Measurements from ENCODE around the gene PDZD2.

PDZD2 gene

DNA sequence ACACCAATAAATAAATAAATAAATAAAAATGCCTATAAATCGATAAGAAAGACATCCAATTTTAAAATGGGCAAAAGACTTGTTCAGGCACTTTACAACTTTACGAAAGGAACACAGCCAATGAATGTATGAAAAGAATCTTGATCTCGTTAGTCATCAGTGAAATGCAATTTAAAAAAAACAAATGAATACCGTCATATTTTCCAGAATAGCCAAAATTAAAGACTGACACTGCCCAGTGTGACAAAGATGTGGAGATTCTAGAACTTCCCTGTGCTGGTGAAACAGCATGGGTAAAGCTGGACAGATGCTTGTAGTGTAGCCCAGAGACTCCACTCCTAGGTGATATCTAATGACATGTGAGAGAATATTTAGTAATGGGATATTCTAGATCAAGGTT lies 408.1 kb downstream of the PDZD2 start:
- H3K27ac ChIP-seq = no peak overlapping the region
- TF ChIP-seq, protein P1, sequence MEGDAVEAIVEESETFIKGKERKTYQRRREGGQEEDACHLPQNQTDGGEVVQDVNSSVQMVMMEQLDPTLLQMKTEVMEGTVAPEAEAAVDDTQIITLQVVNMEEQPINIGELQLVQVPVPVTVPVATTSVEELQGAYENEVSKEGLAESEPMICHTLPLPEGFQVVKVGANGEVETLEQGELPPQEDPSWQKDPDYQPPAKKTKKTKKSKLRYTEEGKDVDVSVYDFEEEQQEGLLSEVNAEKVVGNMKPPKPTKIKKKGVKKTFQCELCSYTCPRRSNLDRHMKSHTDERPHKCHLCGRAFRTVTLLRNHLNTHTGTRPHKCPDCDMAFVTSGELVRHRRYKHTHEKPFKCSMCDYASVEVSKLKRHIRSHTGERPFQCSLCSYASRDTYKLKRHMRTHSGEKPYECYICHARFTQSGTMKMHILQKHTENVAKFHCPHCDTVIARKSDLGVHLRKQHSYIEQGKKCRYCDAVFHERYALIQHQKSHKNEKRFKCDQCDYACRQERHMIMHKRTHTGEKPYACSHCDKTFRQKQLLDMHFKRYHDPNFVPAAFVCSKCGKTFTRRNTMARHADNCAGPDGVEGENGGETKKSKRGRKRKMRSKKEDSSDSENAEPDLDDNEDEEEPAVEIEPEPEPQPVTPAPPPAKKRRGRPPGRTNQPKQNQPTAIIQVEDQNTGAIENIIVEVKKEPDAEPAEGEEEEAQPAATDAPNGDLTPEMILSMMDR (IDR thresholded peaks at IDR 0.05) = no peak
- no peak for TF ChIP-seq ZFX (IDR thresholded peaks at IDR 0.05; ENCODE audit: borderline replicate concordance)

DNA sequence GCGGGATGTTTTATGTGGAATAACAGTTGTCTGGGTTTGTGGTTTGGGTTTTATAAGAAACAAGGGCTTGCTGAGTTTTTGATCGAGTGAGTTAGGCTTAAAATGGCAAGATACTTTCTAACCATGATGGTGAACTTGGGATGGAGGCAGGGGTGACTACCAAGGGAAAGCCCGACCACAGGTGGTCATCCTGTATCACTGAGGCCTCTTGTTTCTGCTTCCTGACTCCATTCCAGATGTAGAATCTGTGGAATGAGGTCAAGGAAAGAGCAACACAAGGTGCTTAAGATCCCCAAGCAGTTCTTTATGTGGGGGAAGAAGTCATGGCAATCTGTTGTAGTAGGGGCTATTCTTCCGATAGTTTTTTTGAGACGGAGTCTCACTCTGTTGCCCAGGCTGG lies 412.9 kb downstream of the PDZD2 start:
- H3K27ac ChIP-seq = no peak overlapping the region
- TF ChIP-seq ZFX (IDR thresholded peaks at IDR 0.05; ENCODE audit: borderline replicate concordance) = no peak
- TF ChIP-seq, protein P1 (IDR thresholded peaks at IDR 0.05) = no peak

GRCh38 chr5:32055891-32056866 lies 417.2 kb downstream of the PDZD2 start:
- no peak overlapping the region for H3K27ac ChIP-seq
- TF ChIP-seq, protein P1 (IDR thresholded peaks at IDR 0.05) = no peak
- no peak for TF ChIP-seq ZFX (IDR thresholded peaks at IDR 0.05; ENCODE audit: borderline replicate concordance)

- TF ChIP-seq, protein P1 (IDR thresholded peaks at IDR 0.05) = peak; percentile 46
- TF ChIP-seq ZFX (IDR thresholded peaks at IDR 0.05; ENCODE audit: borderline replicate concordance) = no peak
- H3K27ac ChIP-seq = no peak overlapping the region
Measured at GRCh38 chr5:32057187-32058096, 418.5 kb downstream of the PDZD2 start.

DNA sequence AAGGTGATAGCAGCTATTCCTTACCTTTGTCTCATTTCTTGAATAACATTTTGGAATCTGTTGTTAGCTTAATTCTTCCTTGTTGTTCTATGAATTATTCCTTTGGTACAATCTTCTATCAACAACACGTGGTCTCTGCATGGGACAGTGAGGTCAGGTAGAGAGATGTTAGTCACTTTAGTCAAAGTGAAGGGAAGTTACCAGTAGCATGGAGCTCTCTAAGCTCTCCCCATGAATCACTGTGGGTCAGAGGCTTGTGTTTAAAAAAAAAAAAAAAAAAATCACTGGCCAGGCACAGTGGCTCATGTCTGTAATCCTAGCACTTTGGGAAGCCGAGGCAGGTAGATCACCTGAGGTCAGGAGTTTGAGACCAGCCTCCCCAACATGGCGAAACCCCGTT lies 419.2 kb downstream of the PDZD2 start:
- no peak overlapping the region for H3K27ac ChIP-seq
- TF ChIP-seq, protein P1 (IDR thresholded peaks at IDR 0.05) = no peak
- TF ChIP-seq ZFX (IDR thresholded peaks at IDR 0.05; ENCODE audit: borderline replicate concordance) = no peak

DNA sequence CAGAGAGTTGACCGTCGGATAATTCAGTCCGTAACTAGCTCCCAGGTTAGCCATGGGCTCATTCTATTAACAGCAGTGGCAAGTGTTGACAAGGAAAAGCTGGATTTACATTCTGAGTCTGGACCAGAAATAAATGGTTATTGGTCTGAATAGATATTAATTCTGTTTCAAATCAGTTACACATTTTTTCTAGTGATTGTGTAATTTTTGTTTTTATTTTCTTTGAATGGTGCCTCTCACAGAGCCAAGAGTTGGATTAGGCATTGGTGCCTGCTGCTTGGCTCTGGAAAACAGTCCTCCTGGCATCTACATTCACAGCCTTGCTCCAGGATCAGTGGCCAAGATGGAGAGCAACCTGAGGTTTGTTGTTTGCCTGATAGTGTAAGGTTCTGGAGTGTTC lies 420.1 kb downstream of the PDZD2 start:
- H3K27ac ChIP-seq = no peak overlapping the region
- TF ChIP-seq, protein P1 (IDR thresholded peaks at IDR 0.05) = no peak
- no peak for TF ChIP-seq ZFX (IDR thresholded peaks at IDR 0.05; ENCODE audit: borderline replicate concordance)

Data from 22Rv1 (cell line).